Omental fat pad (tissue), 4 donors: ENCODE data around the gene HNRNPA3. TPM values are rescaled to one million over a fixed set of nuclear protein-coding genes. Genes with fewer than 3 reads are reported as not detected.
"Not testable (repeated sequence)": the region's sequence is repeated elsewhere in the genome, so short reads cannot be mapped to it uniquely, and the experiment has no call there.

ENCODE experiments used
- ATAC-seq: fragments of 150-250 bp; one replicate; pipeline ENCODE4 v1.9.1; 2016; ENCODE audit warnings: mild to moderate bottlenecking, moderate library complexity; ENCODE audit not compliant: low FRiP score
- DNase-seq: peaks from one replicate; pipeline ENCODE4 v3.0.0-alpha.2; 2019; ENCODE audit warnings: low spot score
- CTCF ChIP-seq, 3 donors: fragments of 450-650 bp; IDR thresholded peaks; one replicate each; pipeline ENCODE4 v1.5.1; 2016 to 2017; ENCODE audit warnings: antibody characterized with exemption in 3 of 3, mild to moderate bottlenecking in 3 of 3, moderate library complexity in 2 of 3
- total RNA-seq, 4 donors: library from RNA; depleted of rRNA; stranded (reverse); fragments of >200 nt; gene quantifications; one replicate each; pipeline ENCODE4 v1.1.0, GENCODE V29; 2016

The HNRNPA3 gene
- total RNA-seq, 4 donors from 2014 or later, result 53.1 to 92.4 (median 67.0) TPM

- DNase-seq, result no peak
- TF ChIP-seq CTCF (IDR thresholded peaks at IDR 0.05), result no peak
- no peak for ATAC-seq
Measured at GRCh38 chr2:177171418-177171865, 41.2 kb upstream of the HNRNPA3 start.

- DNase-seq (no peak), ATAC-seq (no peak)
- TF ChIP-seq CTCF (IDR thresholded peaks at IDR 0.05), result no peak
Measured at GRCh38 chr2:177172034-177172880, 40.3 kb upstream of the HNRNPA3 start.

GRCh38 chr2:177174486-177174885, 38.1 kb upstream of the HNRNPA3 start:
- ATAC-seq (no peak), DNase-seq (no peak)
- TF ChIP-seq CTCF (IDR thresholded peaks at IDR 0.05), result no peak

GRCh38 chr2:177175917-177176668, 36.5 kb upstream of the HNRNPA3 start:
- DNase-seq, result no peak
- no peak for ATAC-seq
- TF ChIP-seq CTCF (IDR thresholded peaks at IDR 0.05), result no peak

GRCh38 chr2:177178797-177179196, 33.8 kb upstream of the HNRNPA3 start:
- no peak for TF ChIP-seq CTCF (IDR thresholded peaks at IDR 0.05)
- no peak for DNase-seq
- no peak for ATAC-seq

GRCh38 chr2:177179227-177179626, 33.4 kb upstream of the HNRNPA3 start:
- ATAC-seq (no peak), DNase-seq (no peak)
- no peak for TF ChIP-seq CTCF (IDR thresholded peaks at IDR 0.05)

GRCh38 chr2:177179671-177180070, 32.9 kb upstream of the HNRNPA3 start:
- ATAC-seq, DNase-seq: not testable (repeated sequence)
